ENCODE measurements around the gene LRRC3. TPM values are rescaled to one million over a fixed set of nuclear protein-coding genes. Genes with fewer than 3 reads are reported as not detected.

Gene LRRC3
- total RNA-seq, 1 donor from 2014 or later = 3.8 TPM

- peak; percentile 71 for DNase-seq (ENCODE audit: low spot score)
Observed at GRCh38 chr21:44423941-44424607, 31.2 kb upstream of the LRRC3 start.

DNA sequence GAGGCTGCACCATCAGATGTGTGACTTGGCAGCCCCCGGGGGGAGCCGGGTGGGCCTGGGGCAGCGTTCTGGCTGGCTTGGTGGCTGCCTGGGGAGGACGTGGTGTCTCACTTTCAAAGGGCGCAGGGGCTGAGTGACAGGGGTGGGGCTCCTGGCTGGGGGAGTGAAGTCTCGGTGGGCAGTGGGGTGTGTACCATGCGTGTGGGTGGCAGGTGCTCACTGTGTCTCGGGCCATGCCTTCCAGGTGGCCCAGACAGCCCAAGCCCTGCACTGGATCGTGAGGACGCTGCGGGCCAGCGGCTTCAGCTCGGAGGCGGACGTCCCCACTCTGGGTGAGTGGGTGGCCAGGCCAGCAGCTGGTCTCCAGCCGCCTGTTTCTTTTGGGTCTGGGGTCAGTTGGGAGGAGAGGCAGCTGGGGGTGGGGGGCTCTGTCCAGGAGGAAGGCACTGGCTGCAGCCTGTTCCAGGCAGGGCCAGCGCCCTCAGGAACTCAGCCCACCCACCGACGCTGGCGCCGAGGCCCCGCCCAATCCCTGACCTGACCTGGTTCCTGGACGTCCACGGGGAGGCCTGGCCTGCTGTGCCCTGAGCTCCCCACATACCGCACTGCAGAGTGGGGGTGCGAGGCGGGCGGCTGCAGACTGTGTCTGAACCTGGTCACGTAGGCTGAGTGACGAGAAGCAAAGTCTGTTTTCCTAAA is 30.6 kb upstream of the LRRC3 start:
- peak; percentile 84 for DNase-seq (ENCODE audit: low spot score)

DNA sequence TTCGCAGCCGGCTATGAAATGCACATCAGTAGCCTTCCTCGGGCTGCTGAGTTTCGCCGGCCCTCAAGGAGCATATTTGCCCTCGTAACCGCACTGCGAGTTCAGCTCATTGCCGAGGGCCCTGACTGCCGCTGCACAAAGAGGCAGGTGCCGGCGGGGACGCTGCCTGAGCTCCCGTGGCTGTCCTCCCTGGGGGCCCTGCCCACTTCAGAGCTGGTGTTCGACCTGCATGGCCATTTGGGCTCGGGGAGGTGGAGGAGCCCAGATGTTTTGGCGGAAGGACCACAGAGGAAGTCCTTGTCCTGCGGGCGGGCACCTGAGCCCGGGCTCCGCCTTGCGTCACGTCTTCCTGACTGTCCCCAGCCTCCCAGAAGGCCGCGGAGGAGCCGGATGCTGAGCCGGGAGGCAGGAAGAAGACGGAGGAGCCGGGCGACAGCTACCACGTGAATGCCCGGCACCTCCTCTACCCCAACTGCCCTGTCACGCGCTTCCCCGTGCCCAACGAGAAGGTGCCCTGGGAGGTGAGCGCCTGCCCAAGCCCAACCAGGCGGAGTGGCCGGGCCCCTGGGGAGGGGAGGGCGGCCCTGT is 29.9 kb upstream of the LRRC3 start:
- peak; percentile 88 for DNase-seq (ENCODE audit: low spot score)

GRCh38 chr21:44425895-44426662 is 29.2 kb upstream of the LRRC3 start:
- DNase-seq (ENCODE audit: low spot score) = peak; percentile 77

GRCh38 chr21:44426663-44427191 is 28.6 kb upstream of the LRRC3 start:
- DNase-seq (ENCODE audit: low spot score) = peak; percentile 85

- DNase-seq (ENCODE audit: low spot score) = peak; percentile 62
Observed at GRCh38 chr21:44427241-44428120, 27.8 kb upstream of the LRRC3 start.

- DNase-seq (ENCODE audit: low spot score) = peak; percentile 55
Observed at GRCh38 chr21:44428281-44428960, 26.9 kb upstream of the LRRC3 start.

DNA sequence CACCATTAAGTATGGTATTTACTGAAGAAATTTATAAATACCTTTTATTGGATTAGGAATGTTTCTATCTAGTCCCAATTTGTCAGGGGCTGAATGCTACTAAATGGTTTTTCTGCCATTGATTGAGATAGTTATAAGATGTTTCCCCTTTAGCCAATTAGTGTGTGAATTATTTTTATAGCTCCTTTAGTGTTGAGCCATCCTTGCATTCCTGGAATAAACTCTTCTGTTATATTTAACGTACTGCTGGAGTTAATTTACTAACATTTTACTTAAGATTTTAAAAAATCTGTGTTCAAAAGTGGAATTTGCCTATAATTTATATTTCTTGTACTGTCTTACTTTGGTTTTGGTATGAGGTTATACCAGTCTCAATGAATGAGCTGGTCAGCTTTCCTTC is 25.4 kb upstream of the LRRC3 start:
- no peak for DNase-seq (ENCODE audit: low spot score)

GRCh38 chr21:44431300-44431699 is 24.0 kb upstream of the LRRC3 start:
- peak; percentile 53 for DNase-seq (ENCODE audit: low spot score)

GRCh38 chr21:44432841-44433790 is 22.2 kb upstream of the LRRC3 start:
- DNase-seq (ENCODE audit: low spot score) = peak; percentile 79

- DNase-seq (ENCODE audit: low spot score) = peak; percentile 87
Observed at GRCh38 chr21:44433791-44434567, 21.3 kb upstream of the LRRC3 start.

DNA sequence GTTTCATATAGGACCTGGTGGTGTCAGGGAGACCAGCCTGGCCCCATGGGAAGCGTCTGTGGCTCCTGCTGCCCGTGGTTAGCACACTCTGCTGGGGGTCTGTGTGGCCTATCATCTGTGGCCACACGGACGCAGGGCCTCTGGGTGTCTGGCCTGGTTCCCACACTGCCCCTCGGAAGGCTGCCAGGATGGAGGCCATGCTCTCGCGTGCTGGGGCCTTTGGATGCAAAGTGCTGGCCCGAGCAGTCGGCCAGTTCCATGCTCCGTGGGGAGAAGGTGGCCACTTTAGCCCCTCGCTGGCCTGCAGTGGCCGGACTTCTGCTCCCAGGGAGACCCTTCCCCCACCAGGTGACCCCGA is 20.8 kb upstream of the LRRC3 start:
- DNase-seq (ENCODE audit: low spot score) = no peak

DNA sequence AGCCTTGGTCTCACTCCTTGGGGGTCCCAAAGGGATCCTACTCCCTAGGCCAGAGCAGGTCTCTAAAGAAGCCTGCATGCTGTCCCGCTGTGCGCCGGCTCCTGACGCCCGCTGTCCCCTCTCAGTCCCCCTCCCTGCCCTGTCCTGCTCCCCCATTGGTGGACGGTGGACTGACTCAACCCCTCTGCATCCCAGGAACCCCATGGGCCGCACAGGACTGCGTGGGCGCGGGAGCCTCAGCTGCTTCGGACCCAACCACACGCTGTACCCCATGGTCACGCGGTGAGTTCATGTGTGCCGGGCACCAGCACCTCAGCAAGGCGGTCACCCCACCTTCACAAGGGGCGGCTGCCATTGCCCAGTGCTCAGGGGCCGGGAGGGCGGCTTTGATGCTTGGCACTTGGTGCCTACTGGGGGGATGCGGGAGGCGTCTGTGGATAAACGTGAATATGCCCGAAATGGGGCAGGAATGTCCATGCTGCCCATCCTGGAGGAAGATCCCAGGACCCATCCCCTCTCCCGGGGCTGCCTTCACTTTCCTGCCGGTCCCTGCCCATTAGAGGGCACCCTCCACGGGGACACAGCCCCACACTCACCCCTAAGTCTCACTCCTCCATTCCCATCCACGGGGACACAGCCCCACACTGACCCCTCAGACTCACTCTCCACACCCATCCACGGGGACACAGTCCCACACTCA is 20.2 kb upstream of the LRRC3 start:
- peak; percentile 74 for DNase-seq (ENCODE audit: low spot score)

- peak; percentile 83 for DNase-seq (ENCODE audit: low spot score)
Observed at GRCh38 chr21:44436111-44436611, 19.1 kb upstream of the LRRC3 start.

DNA sequence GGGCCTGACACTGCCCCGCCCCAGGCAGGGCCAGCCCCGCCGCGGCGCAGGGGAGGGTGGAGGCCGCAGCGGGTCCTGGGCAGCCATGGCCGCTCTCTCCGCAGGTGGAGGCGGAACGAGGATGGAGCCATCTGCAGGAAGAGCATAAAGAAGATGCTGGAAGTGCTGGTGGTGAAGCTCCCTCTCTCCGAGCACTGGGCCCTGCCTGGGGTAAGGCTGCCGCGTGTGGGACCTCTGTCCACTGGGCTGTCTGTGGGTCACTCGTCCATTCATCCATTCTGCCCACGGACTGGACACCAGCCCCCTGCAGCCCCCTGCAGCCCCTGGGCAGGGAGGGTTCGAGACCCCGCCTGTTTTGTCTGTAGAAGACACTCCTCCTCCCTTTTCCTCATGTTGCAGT is 18.4 kb upstream of the LRRC3 start:
- DNase-seq (ENCODE audit: low spot score) = peak; percentile 49

GRCh38 chr21:44437371-44437695 is 18.0 kb upstream of the LRRC3 start:
- DNase-seq (ENCODE audit: low spot score) = no peak

GRCh38 chr21:44437696-44438431 is 17.4 kb upstream of the LRRC3 start:
- DNase-seq (ENCODE audit: low spot score) = no peak

All from mesenteric fat pad (tissue), 1 donor.